Neuron (in vitro differentiated cells): ENCODE results near the gene RAD51B.

ENCODE experiments used
- H2AFZ ChIP-seq: one replicate; pipeline ENCODE4 v1.6.1; 2013; ENCODE audit warnings: low read depth, mild to moderate bottlenecking, inconsistent platforms, low read length, moderate library complexity
- H3K27me3 ChIP-seq: one replicate; pipeline ENCODE4 v1.6.1; 2013; ENCODE audit warnings: low read length; ENCODE audit not compliant: insufficient read depth
- H3K36me3 ChIP-seq: one replicate; pipeline ENCODE4 v1.6.1; 2013; ENCODE audit warnings: low read length; ENCODE audit not compliant: insufficient read depth
- H3K4me1 ChIP-seq: one replicate; pipeline ENCODE4 v1.6.1; 2013; ENCODE audit warnings: low read length; ENCODE audit not compliant: insufficient read depth
- H3K4me3 ChIP-seq: 2 replicates; pipeline ENCODE4 v1.5.1; 2013; ENCODE audit warnings: mild to moderate bottlenecking, low read length, moderate library complexity
- H3K9me3 ChIP-seq: one replicate; pipeline ENCODE4 v1.6.1; 2013; ENCODE audit warnings: low read length

The RAD51B gene

DNA sequence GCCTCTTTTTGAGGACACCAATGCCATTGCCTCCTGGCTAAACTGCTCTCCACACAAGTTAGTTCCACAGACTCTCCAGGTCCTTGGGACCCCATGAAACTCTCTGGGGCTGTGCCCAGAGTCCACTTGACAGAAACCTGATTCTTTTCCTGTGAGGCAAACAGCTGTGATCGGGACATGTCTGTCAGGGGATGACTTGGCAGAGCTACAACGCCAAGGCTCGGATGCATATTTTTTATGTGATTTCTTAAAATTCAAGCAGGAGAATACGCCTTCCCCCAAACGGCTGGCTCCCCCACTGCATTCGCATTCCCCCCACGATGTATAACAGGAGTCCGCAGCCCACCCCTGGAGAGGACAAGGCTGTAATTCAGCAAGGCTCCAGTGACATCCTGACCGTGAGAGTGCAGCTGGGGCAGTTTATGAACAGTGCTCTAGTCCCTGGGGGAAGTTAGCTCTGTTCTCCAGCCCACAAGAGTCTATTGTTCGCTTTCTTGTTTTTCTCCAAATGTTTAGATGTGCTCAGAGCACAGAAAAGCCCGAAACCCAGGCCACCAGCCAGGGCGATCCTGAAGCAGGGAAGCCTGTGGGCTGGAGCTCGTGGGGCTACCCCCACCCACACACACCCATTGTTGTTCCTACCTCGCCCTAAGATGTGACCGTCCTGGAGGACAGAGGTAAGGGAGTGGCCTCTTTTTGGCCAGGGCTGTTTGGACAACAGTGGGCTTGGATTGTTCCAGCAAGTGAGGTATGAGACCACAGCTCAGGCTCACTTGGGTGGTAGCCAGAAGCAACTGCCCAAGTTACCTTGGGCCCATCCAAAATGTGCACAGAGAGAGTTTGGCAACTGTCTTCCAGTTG lies 813.8 kb downstream of the RAD51B start:
- no peak overlapping the region for H3K4me3 ChIP-seq
- no peaks in the 10 kb centered on the region for H3K36me3 ChIP-seq
- peaks cover 15% of the 10 kb centered on the region for H3K4me1 ChIP-seq
- no peak overlapping the region for H2AFZ ChIP-seq
- H3K27me3 ChIP-seq: no peaks in the 10 kb centered on the region
- H3K9me3 ChIP-seq: peaks cover 4% of the 10 kb centered on the region

DNA sequence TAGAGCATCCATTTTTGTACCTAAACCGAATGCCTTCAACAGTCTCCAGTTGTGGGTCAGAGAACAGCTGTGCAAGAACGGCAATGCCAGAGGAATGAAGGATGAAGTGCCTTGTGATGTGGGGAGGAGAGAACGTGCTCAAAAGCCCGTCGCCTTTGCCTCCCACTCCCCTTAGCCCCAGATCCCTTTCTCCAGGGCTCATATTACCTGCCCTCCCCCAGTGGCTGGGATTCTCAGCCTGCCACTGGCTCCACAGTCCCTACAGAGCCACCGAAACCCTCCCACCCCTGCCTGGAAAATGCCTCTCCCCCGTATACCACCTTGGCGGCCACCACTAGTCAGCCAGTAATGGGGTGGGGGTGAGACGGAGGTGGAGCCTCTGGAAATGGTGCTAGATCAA lies 814.8 kb downstream of the RAD51B start:
- H3K36me3 ChIP-seq: no peaks in the 10 kb centered on the region
- no peaks in the 10 kb centered on the region for H3K27me3 ChIP-seq

DNA sequence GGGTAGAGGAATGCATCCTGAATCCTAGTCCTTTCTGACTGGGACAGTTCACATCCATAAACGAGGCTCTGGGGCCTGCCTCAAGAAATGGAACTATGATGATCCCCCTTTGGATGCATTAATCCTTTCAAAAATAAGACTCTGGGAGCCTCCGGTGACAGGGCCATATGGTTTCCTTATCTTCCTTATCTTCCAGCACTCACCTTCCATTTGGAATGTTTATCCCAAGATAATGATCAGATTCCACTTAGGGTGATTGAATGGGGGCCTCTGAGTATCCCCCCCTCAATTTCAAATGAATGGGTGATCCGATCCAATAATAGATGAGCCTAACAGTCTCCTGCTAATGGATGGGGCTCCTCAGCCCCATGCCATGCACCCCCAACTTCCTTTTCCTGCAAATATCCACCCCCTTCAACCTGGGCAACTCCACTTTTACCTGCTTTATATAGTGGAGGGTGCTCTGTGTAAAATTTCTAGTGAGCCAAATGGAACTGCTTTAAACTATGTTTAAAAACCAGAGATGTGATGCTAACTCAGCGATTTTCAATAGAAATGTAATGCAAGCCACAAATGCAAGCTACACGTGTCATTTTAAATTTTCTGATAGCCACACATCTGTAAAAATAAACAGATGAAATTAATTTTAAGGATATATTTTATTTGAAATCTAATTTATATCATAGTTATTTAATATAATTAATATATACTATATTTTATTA lies 815.5 kb downstream of the RAD51B start:
- Histone ChIP-seq H3K4me1 (peaks cover 17% of the 10 kb centered on the region), H3K4me3 (no peak overlapping the region), H3K36me3 (no peaks in the 10 kb centered on the region), H3K27me3 (no peaks in the 10 kb centered on the region), H3K9me3 (peaks cover 6% of the 10 kb centered on the region), H2AFZ (no peak overlapping the region)

More for the DNA sequence above, 814.8 kb downstream of the RAD51B start:
- Histone ChIP-seq H3K4me3 (no peak overlapping the region), H2AFZ (no peak overlapping the region), H3K4me1 (peaks cover 21% of the 10 kb centered on the region), H3K9me3 (peaks cover 6% of the 10 kb centered on the region)

DNA sequence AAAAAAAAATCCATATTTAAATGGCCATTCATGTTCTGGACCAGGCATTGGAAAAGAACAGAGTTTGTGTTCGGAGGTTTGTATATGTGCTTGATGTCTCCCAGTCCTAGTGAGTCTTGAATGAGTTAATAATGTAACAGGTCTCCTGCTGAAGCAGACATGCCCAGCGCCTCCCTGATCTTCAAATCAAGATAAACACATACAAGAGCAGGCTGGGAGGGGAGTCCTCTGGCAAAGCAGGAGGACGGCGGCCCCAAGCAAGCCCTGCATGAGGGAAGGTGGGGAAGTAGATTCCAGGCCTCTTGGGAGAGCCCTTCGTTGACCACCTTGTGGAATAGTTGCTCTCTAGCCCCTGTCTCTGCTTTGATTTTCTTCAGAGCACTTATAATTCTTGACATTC lies 817.0 kb downstream of the RAD51B start:
- Histone ChIP-seq H3K4me3 (no peak overlapping the region), H2AFZ (no peak overlapping the region), H3K27me3 (no peaks in the 10 kb centered on the region), H3K9me3 (peaks cover 4% of the 10 kb centered on the region), H3K4me1 (peaks cover 17% of the 10 kb centered on the region), H3K36me3 (no peaks in the 10 kb centered on the region)

DNA sequence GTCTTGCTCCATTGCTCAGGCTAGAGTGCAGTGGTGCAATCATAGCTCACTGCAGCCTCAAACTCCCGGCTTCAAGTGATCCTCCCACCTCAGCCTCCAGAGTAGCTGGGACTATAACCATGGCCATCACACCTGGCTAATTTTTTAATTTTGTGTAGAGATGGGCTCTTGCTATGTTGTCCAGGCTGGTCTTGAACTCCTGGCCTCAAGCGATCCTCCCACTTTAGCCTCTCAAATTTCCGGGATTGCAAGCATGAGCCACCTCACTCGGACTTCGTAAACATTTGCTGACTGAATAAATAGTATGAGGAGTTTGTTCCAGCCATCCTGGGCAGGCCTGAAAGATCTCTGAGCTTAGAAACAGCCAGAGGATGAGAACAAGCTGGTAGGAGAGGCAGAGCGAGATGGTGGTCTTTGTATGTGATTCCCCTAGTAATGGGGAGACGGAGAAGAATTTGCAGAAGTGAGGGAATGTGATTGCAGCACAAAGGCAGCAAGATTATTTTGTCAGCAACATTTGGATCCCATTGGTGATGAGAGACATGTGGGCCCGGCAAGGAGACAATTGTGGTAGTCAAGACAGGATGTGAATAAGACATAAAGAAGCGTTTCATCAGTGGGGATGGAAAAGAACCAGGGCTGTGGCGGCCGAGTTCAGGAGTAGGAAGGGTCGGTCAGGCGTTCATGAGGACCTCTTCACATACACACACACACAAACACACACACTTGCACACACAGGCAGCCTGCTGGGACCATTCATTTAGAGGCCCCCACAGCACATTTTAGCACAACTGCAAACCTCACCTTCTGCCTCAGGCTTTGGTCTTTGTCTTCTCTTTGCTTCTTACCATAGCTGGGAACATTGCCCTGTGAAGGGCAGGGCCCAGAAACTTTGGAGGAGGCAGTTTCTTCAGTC lies 817.8 kb downstream of the RAD51B start:
- Histone ChIP-seq H3K4me1 (peaks cover 17% of the 10 kb centered on the region), H3K9me3 (peaks cover 4% of the 10 kb centered on the region)

GRCh38 chr14:68638141-68638999 lies 818.8 kb downstream of the RAD51B start:
- no peaks in the 10 kb centered on the region for H3K27me3 ChIP-seq
- H3K36me3 ChIP-seq: no peaks in the 10 kb centered on the region
- no peak overlapping the region for H3K4me3 ChIP-seq
- no peak overlapping the region for H2AFZ ChIP-seq
- H3K4me1 ChIP-seq: peaks cover 17% of the 10 kb centered on the region
- peaks cover 4% of the 10 kb centered on the region for H3K9me3 ChIP-seq

More for the DNA sequence above, 817.8 kb downstream of the RAD51B start:
- H2AFZ ChIP-seq: no peak overlapping the region
- no peak overlapping the region for H3K4me3 ChIP-seq
- no peaks in the 10 kb centered on the region for H3K27me3 ChIP-seq
- no peaks in the 10 kb centered on the region for H3K36me3 ChIP-seq

GRCh38 chr14:68639000-68639757 lies 819.6 kb downstream of the RAD51B start:
- H3K4me3 ChIP-seq: no peak overlapping the region
- H3K9me3 ChIP-seq: peaks cover 6% of the 10 kb centered on the region
- H3K27me3 ChIP-seq: no peaks in the 10 kb centered on the region
- no peaks in the 10 kb centered on the region for H3K36me3 ChIP-seq
- no peak overlapping the region for H2AFZ ChIP-seq
- peaks cover 18% of the 10 kb centered on the region for H3K4me1 ChIP-seq

GRCh38 chr14:68639758-68640574 lies 820.4 kb downstream of the RAD51B start:
- H3K4me3 ChIP-seq: no peak overlapping the region
- H3K36me3 ChIP-seq: no peaks in the 10 kb centered on the region
- no peak overlapping the region for H2AFZ ChIP-seq
- peaks cover 19% of the 10 kb centered on the region for H3K4me1 ChIP-seq
- H3K9me3 ChIP-seq: peaks cover 6% of the 10 kb centered on the region
- no peaks in the 10 kb centered on the region for H3K27me3 ChIP-seq

DNA sequence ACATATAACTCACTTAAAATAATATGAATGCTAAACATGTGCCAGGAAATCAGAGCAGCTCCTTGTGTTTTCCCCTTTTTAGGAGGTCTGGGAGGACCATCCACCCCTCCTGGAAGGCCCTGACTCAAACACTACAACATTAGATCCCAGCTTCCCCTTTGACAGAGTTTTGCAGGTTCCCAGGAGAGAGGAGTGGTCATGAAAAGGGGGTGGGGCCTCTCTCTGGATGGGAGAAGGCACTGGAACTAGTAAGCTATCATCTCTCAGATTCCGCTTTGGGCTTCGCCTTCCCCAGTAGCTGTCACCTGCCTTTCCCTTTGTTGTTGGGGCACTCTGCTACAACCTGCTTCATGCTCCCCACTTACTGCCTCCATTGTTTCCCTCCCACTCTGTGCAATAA lies 824.1 kb downstream of the RAD51B start:
- Histone ChIP-seq H2AFZ (no peak overlapping the region), H3K4me1 (peaks cover 4% of the 10 kb centered on the region), H3K4me3 (no peak overlapping the region), H3K36me3 (no peaks in the 10 kb centered on the region), H3K9me3 (peaks cover 6% of the 10 kb centered on the region), H3K27me3 (no peaks in the 10 kb centered on the region)

DNA sequence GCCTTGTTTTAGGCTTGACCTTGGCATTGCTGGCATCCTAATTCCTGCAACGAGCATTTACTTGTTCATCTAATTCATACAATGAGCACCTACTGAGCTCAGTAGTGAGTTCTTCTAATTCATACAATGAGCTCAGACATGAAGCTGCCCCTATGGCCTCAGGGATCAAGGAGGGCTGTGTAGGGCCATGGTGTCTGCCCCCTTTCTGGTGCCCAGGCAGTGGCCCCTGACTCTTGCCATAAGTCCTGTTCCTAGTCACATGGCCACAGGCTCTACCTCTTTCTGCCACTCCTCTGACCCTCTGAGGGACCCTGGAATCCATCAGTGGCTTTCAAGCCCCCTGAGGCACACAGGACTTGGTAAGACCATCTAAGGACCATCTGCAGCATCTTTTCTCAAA lies 824.5 kb downstream of the RAD51B start:
- Histone ChIP-seq H3K4me3 (no peak overlapping the region), H2AFZ (no peak overlapping the region), H3K27me3 (no peaks in the 10 kb centered on the region), H3K4me1 (peaks cover 1% of the 10 kb centered on the region), H3K9me3 (peaks cover 6% of the 10 kb centered on the region), H3K36me3 (no peaks in the 10 kb centered on the region)

DNA sequence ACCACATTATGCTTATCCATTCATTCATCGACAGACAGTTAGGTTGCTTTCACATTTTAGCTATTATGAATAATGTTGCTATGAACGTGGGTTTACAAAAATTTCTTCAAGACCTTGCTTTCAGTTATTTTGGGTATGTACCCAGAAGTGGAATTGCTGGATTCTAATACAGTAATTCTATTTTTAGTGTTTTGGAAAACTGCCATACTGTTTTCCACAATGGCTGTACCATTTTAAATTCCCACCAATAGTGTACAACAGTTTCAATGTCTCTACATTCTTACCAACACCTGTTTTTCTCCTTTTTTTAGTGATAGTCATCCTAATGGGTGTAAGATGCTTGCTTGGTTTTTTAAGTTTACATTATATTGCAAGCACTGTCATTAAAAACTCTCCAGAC lies 825.8 kb downstream of the RAD51B start:
- Histone ChIP-seq H3K27me3 (no peaks in the 10 kb centered on the region), H3K36me3 (no peaks in the 10 kb centered on the region), H3K4me3 (no peak overlapping the region), H3K4me1 (peaks cover 1% of the 10 kb centered on the region), H3K9me3 (peaks cover 4% of the 10 kb centered on the region), H2AFZ (no peak overlapping the region)
